ENCODE data around the gene SHLD1. TPM values are rescaled to one million over a fixed set of nuclear protein-coding genes. Genes with fewer than 3 reads are reported as not detected.

SHLD1 gene
- total and polyA plus RNA-seq, 2 donors (not counting 3 experiments of a cell fraction or from before 2014, with no cell fraction given), result 4.7 to 6.3 TPM

DNA sequence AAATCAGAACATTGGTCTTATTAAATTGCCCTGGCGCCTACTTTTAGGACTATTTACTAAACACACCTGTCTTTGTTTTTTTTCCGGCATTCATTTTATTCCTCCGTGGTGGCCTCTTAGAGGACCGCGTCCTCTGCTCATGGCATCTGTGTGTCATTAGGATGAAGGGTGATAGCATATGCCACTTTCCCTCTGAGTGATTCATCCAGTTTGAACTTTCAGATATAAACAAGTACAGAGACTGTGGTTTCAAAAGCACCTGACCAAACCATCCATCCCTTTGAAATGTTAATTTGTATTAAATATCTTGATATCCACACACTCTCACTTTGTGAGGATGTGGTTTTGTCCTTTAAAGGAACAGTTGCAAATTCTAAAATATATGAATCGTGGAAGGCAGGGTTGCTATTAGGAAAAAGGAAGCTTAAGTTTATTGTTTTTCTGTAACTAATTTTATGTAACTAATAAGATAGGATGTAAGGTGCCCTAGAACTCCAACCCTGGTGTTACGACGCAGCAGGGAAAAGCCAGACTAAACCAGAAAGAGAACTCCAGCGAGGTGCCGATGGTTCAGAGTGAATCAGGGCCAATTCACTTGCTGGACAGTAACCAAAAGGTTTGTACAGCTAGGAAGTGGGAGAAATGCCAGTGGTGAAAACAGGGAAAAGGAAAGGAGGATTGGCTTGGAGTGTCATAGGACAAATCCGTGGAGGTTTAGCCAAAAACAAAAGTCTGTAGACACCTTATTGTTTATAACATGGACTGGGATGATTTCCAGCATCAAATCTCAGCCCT, 98.7 kb downstream of the SHLD1 start:
- Histone ChIP-seq H3K4me3 (replicated peaks in 1 of 3; ENCODE audit: insufficient read depth in 1 of 3, low read depth in 1 of 3, low read length in 3 of 3) (no peak overlapping the region), H3K36me3 (ENCODE audit: control insufficient read depth in 2 of 2, extremely low read depth in 1 of 2, insufficient read depth in 2 of 2, low read length in 2 of 2) (no peaks in the 10 kb centered on the region), H3K4me1 (ENCODE audit: control insufficient read depth, extremely low read depth, insufficient read depth, low read length) (no peaks in the 10 kb centered on the region), H3K9ac (replicated peaks; ENCODE audit: extremely low read depth, insufficient read depth, low read length) (no peak overlapping the region), H3K9me3 (replicated peaks; ENCODE audit: control insufficient read depth, insufficient read depth, low read length) (no peaks in the 10 kb centered on the region), H3K27me3 (ENCODE audit: control insufficient read depth in 2 of 2, insufficient read depth in 2 of 2, low read length in 2 of 2) (no peaks in the 10 kb centered on the region), H3K79me2 (ENCODE audit: control insufficient read depth, insufficient read depth, low read length) (no peaks in the 10 kb centered on the region), H2AFZ (ENCODE audit: low read depth, low read length) (no peak overlapping the region), H3K4me2 (ENCODE audit: insufficient read depth, low read length) (no peak overlapping the region), H3K9me1 (replicated peaks; ENCODE audit: control insufficient read depth, extremely low read depth, insufficient read depth, low read length) (no peaks in the 10 kb centered on the region), H4K20me1 (replicated peaks; ENCODE audit: control insufficient read depth, extremely low read depth, insufficient read depth, low read length) (no peaks in the 10 kb centered on the region), H3K27ac (ENCODE audit: insufficient read depth, low read depth, low read length) (no peak overlapping the region)
- intact Hi-C loops (cut with micrococcal nuclease) (no loop called here), dilution Hi-C loops (cut with MboI; ENCODE audit: extremely low pct_ligation_motif_present, low sequenced_read_pairs) (no loop called here)
- DNase-seq (ENCODE audit: low read depth, low spot score) (peak; percentile 31), FAIRE-seq (no peak)
- TF ChIP-seq JUN (IDR thresholded peaks at IDR 0.05; ENCODE audit: borderline replicate concordance, insufficient read depth, insufficient read length, low read depth) (no peak), FOS (IDR thresholded peaks at IDR 0.05; ENCODE audit: borderline replicate concordance, insufficient read depth, low read length) (no peak), MYC (IDR thresholded peaks at IDR 0.05; ENCODE audit: low read depth, low read length) (no peak)
- TF ChIP-seq, protein P1, sequence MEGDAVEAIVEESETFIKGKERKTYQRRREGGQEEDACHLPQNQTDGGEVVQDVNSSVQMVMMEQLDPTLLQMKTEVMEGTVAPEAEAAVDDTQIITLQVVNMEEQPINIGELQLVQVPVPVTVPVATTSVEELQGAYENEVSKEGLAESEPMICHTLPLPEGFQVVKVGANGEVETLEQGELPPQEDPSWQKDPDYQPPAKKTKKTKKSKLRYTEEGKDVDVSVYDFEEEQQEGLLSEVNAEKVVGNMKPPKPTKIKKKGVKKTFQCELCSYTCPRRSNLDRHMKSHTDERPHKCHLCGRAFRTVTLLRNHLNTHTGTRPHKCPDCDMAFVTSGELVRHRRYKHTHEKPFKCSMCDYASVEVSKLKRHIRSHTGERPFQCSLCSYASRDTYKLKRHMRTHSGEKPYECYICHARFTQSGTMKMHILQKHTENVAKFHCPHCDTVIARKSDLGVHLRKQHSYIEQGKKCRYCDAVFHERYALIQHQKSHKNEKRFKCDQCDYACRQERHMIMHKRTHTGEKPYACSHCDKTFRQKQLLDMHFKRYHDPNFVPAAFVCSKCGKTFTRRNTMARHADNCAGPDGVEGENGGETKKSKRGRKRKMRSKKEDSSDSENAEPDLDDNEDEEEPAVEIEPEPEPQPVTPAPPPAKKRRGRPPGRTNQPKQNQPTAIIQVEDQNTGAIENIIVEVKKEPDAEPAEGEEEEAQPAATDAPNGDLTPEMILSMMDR (IDR thresholded peaks at IDR 0.05; ENCODE audit: extremely low read depth in 1 of 2, insufficient read depth in 1 of 2, low read depth in 1 of 2, low read length in 2 of 2), result no peak
- BruUV-seq (replicated peaks), result no TSS peak
- POLR2A ChIA-PET, result no interaction called here
- CTCF ChIA-PET, result interaction anchor here (0.8 to 1.0 kb wide), 2 partner anchors 9 to 10 kb away, joined by 3 to 4 read pairs; no protein-coding TSS in a partner anchor

DNA sequence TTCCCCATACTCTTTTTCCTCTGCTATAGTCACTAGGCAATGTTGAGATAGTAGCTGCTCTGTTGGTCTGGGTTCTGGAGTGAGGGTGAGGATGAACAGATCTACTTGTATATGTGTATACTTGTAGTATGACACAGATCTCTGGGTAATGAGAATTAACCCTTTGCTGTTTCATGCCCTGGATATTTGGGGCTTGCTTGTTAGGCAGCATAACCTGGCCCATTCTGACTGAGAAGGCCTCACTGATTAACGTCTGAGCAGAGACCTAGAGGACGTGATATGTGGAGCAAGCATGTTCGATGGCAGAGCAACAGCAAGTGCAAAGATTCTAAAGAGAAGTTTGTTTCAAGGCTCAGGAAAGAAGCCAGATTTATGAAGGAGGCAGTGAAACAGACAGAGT, 105.7 kb downstream of the SHLD1 start:
- BruUV-seq (replicated peaks), result no TSS peak
- Histone ChIP-seq H3K9ac (replicated peaks; ENCODE audit: extremely low read depth, insufficient read depth, low read length) (no peak overlapping the region), H3K9me3 (replicated peaks; ENCODE audit: control insufficient read depth, insufficient read depth, low read length) (no peaks in the 10 kb centered on the region), H3K27ac (ENCODE audit: insufficient read depth, low read depth, low read length) (no peak overlapping the region), H4K20me1 (replicated peaks; ENCODE audit: control insufficient read depth, extremely low read depth, insufficient read depth, low read length) (no peaks in the 10 kb centered on the region), H3K4me3 (replicated peaks in 1 of 3; ENCODE audit: insufficient read depth in 1 of 3, low read depth in 1 of 3, low read length in 3 of 3) (no peak overlapping the region), H2AFZ (ENCODE audit: low read depth, low read length) (no peak overlapping the region), H3K79me2 (ENCODE audit: control insufficient read depth, insufficient read depth, low read length) (no peaks in the 10 kb centered on the region), H3K4me1 (ENCODE audit: control insufficient read depth, extremely low read depth, insufficient read depth, low read length) (no peaks in the 10 kb centered on the region), H3K4me2 (ENCODE audit: insufficient read depth, low read length) (no peak overlapping the region), H3K27me3 (ENCODE audit: control insufficient read depth in 2 of 2, insufficient read depth in 2 of 2, low read length in 2 of 2) (no peaks in the 10 kb centered on the region), H3K9me1 (replicated peaks; ENCODE audit: control insufficient read depth, extremely low read depth, insufficient read depth, low read length) (no peaks in the 10 kb centered on the region), H3K36me3 (ENCODE audit: control insufficient read depth in 2 of 2, extremely low read depth in 1 of 2, insufficient read depth in 2 of 2, low read length in 2 of 2) (no peaks in the 10 kb centered on the region)
- DNase-seq (ENCODE audit: low read depth, low spot score) (no peak), FAIRE-seq (no peak)
- dilution Hi-C loops (cut with MboI; ENCODE audit: extremely low pct_ligation_motif_present, low sequenced_read_pairs), result no loop called here
- intact Hi-C loops (cut with micrococcal nuclease), result no loop called here
- ChIA-PET CTCF (no interaction called here), POLR2A (no interaction called here)
- TF ChIP-seq POLR2AphosphoS5 (IDR thresholded peaks at IDR 0.05; ENCODE audit: insufficient read depth, low read depth, low read length) (no peak), POLR2A (IDR thresholded peaks at IDR 0.05; ENCODE audit: low read depth, low read length) (no peak), GATA2 (IDR thresholded peaks at IDR 0.05; ENCODE audit: insufficient read depth, insufficient read length, low read depth, low read length) (no peak)
